HG02571 (cell line): ENCODE data around the gene COA4.
"Not testable (repeated sequence)": the region's sequence is repeated elsewhere in the genome, so short reads cannot be mapped to it uniquely, and the experiment has no call there.

Source experiments
- ATAC-seq: cut with Tn5 transposase; IDR thresholded peaks from one replicate; pipeline ENCODE4 v1.9.1; 2021; ENCODE audit warnings: mild to moderate bottlenecking, moderate library complexity; ENCODE audit not compliant: unreplicated experiment

The COA4 gene

GRCh38 chr11:73876424-73877310, at the start of gene COA4, which contains the start of gene PAAF1:
TSS of gene COA4 (minus strand) at chr11:73876846. CDS start at chr11:73873378, 3,468 bp downstream.
TSS of gene PAAF1 (plus strand) at chr11:73876999. CDS start at chr11:73877022, 23 bp downstream.
- ATAC-seq = peak; percentile 96

- ATAC-seq = no peak
Measured at GRCh38 chr11:73921180-73921579, 44.5 kb upstream of the COA4 start.

DNA sequence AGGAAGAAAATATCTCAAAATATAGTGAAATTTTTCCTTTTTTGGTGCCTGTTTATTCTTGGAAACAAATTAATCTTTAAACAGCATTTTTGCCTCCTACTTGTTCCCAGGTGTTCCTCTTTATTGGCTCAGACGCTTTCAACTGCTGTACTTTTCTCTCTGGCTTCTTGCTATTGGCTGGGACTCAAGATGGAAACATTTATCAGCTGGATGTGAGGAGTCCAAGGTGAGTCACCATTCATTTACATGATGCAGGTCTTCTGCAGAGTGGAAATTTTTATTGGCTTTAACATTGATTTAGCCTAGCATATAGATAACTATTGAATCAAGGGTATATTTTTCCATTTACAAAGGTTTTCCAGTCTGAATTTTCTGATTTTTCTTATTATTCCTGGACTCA, 39.8 kb upstream of the COA4 start:
- ATAC-seq = no peak

DNA sequence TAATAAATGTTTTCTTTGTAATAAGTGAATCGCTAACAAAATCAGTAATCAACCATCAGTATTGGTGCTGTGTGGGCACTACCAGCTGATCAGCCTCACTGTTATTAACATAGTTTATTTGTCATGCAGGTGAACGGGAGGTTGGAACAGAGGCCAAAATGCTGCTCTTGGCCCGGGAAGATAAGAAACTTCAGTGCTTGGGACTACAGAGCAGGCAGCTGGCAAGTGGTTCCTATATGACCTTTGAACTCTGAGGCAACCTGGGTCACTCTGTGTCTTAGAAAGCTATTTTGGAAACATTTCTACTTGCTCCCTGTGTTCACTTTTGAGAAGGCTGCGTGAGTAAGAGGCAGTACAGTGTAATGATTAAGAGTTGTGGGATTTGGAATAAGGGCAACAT, 37.6 kb upstream of the COA4 start:
- ATAC-seq = no peak

GRCh38 chr11:73913472-73913871, 36.8 kb upstream of the COA4 start:
- no peak for ATAC-seq

DNA sequence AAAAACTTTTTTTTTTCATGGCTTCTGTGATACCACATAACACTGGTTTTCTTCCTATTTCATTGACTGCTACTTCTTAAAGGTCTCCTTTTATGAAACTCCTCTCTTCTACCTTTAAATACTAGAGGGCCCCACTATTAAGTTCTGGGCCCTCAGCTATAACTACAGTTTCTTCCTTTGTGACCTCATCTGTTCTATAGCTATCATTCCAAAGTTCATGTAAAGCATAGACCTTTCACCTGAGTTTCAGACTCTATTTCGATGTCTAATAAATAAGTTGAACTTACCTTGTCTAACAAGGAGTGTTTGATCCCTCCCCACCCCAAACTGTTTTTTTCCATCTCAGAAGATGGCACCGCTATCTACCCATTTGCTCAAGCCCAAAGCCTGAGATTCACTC, 35.4 kb upstream of the COA4 start:
- ATAC-seq = no peak

DNA sequence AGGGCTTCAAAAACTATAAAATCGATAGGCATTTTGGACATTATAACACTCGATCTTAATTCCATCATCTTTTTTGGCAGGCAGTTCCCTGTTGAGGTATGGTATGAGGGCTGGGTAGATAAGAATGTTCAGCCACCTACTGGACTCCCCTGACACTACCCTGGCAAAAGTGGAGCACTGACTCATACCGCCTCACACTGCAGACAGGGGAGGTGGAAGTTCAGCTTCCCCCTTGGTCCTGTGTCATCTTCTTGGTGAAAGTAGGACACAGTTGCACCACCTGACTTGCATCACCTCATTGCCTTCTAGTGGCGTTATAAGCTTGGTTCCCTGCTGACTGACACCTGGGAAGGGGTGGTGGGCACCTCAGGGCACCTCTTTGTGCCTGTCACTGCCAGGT, 30.5 kb upstream of the COA4 start:
- no peak for ATAC-seq

DNA sequence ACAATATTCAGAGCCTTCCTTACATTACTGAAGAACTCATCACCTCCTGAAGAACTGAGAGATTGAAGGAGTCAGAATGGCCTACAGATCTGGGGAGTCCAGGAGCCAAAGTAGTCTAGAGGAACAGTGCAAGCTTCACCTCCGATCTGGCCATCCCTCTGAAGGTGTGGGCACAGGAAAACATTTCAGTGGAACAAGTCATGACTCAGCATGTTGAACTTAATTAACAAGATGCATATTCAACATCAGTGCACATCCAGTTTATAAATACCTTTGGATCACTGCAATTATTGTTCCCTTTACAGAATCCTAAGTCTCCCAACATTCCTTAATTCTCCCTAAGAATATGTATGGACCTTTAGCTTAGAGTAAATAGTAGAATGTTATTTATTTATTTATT, 25.7 kb upstream of the COA4 start:
- no peak for ATAC-seq

GRCh38 chr11:73894725-73895335, 18.2 kb upstream of the COA4 start:
- ATAC-seq = no peak

GRCh38 chr11:73893041-73893440, 16.4 kb upstream of the COA4 start:
- ATAC-seq = no peak

DNA sequence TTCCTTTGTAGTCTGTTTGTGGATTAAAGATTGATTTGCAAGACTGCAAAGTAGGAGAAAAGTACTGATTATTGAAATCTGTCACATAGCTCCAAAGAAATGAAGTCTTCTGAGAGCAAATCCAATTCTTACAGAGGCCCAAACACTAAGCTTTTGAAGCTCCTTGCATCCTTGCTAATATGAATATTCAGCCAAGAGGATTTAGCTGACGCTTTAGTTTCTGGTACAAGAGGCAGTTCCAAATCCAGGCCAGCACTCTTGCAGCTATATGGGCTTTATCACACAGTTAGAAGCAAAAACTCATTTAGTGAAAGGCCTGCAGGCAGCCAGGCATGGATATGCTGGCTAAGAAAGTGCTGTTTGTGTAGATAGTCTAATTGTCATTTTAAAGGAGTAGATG, 12.9 kb upstream of the COA4 start:
- no peak for ATAC-seq

DNA sequence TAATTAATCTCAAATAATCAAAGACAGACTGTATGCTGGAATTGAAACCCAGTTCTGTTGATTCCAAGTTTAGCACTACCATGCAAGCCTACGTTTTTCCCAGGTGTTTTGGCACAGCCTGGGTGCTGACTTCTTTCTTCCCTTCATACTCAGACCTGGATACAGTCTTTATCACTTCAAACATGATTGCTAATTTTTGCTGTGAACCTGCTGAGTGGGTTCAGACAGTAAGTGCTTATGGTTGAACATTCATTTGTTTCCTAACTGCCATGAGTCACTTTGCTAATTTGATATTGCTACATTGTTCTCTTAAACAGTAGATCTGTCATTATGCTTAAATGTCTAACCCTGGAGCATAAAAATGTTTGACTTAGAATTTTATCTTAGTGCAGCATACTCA, 12.4 kb upstream of the COA4 start:
- no peak for ATAC-seq

DNA sequence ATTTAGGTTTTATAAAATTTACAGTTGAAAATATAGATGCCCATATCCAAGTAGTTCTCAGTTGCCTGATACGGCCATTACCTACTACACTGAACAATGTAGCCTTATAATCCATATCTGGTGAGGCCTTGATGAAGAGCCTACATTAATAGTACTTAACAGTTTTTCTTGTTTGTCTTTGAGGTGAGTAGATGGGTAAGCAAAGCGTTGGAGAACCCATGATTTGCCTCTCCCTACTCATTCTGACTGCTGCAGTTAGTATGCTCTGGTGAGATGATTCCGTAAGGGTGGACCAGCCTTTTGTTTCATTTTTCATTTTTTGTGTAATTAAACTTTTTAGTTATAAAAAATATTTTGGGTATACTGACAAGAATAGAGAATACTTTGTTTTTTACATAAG, 11.6 kb upstream of the COA4 start:
- ATAC-seq = no peak

DNA sequence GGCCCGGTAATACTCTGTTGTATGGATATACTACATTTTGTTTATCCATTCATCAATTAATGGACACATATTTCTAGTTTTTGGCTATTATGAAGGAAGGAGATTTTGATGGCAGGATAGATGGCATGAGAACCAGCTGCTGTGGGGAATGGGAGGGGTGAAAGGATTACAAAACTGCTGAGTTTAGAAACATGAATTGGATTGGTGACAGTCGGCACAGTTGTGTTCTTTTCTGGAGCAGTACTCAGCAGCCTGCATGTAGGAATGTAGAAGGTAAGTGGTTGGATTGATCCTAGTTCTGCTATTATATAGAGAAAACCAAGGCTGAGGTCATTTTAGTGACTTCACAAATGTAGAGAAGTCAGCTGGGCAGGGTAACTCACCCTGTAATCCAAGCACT, 7.2 kb upstream of the COA4 start:
- ATAC-seq = no peak

DNA sequence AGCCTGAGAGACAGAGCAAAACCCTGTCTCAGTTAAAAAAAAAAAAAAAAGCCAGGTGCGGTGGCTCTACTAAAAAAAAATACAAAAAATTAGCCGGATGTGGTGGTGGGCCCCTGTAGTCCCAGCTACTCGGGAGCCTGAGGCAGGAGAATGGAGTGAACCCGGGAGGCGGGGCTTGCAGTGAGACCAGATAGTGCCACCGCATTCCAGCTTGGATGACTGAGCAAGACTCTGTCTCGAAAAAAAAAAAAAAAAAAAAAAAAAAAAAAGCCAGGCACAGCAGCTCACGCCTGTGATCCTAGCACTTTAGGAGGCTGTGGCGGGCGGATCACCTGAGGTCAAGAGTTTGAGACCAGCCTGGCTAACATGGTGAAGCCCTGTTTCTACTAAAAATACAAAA, 3.8 kb upstream of the COA4 start:
- not testable (repeated sequence) for ATAC-seq

DNA sequence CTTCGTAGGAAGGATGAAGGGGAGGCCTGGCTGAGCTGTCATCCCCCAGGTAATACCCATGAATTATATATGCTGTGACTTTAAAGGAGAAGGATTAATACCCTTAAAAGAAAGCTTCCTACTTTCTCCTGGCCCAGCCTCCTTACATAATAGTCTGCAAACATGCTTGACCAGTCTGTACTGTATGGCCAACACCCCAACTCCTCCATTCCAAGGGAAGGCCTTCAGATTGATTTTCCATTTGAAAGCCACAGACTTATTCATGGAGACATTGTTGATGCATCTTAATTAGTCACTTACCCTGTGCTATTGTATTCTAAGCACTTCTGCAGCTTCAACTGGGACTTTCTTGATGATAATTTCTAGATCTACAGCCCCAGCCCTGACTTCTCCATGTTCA, 2.1 kb upstream of the COA4 start:
- ATAC-seq = no peak

GRCh38 chr11:73875840-73876239, 806 bp downstream of the COA4 start:
- ATAC-seq = no peak

- no peak for ATAC-seq
Measured at GRCh38 chr11:73875380-73875779, 1.3 kb downstream of the COA4 start.

GRCh38 chr11:73872749-73873357, 3.8 kb downstream of the COA4 start:
- ATAC-seq = no peak

DNA sequence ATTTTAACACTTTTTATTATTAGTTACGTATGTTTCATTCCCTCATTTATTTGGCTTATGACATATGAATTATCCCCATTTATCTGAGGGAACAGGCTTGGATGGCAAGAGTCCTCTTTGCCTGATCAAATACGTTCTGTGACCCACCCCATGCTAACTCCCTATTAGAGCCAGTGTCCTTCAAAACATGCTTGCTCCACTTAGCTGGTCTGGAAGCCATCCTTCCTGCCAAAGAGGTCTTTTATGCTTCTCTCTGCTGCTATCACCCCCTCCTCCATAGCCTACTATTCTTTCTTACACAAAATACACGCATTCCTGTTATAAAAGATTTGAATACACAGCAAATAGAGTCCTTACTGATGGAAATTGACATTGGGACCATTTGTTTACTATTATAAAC, 6.4 kb downstream of the COA4 start:
- ATAC-seq = no peak

DNA sequence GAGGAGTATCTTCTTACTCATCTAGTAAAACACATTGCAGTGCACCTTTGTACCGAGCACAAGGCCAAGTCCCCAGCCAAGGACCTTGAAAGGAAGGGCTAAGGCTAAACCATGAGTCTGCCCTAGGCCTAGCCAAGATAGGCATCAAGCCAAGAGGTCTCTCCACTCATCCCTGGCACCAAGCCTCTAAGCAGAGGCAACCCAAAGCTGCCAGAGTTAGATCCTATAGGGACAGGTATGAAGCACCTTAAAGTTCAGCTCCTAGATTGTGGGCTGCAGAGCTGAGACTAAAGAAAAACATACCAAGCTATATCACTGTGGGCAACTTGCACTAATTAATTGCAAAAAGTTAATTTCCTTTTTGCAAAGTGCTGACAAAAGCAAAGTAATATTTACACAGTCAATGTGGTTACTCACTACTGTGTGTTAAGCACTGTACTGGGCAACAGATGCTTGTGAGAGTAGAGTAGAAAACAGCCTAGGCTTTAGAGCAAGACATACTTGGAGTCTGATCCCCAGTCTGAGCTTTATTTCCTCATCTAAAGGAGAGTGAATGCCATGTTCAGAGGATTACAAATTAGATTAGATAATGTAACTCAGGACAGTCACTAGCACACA, 7.2 kb downstream of the COA4 start:
- no peak for ATAC-seq

GRCh38 chr11:73866586-73866996, 10.1 kb downstream of the COA4 start:
- no peak for ATAC-seq
